Measurements from ENCODE around the gene WFDC5.

GRCh38 chr20:45087097-45087790 lies 27.7 kb downstream of the WFDC5 start:
- TF ChIP-seq CTCF (IDR thresholded peaks at IDR 0.05) (no peak), POLR2A (IDR thresholded peaks at IDR 0.05) (no peak), EP300 (IDR thresholded peaks at IDR 0.05) (no peak), POLR2AphosphoS5 (IDR thresholded peaks at IDR 0.05) (no peak)

Measured in gastroesophageal sphincter (tissue), 3 donors.